ENCODE results near the gene PHKA1.
"Not testable (repeated sequence)": the region's sequence is repeated elsewhere in the genome, so short reads cannot be mapped to it uniquely, and the experiment has no call there.

- not testable (repeated sequence) for TF ChIP-seq CTCF (conservative IDR thresholded peaks at IDR 0.05); EZH2 (IDR thresholded peaks at IDR 0.05; ENCODE audit: low read depth)
These were observed 19.5 kb upstream of the PHKA1 start for GRCh38 chrX:72733636-72734035.
